ENCODE measurements around the gene SPSB3. TPM values are rescaled to one million over a fixed set of nuclear protein-coding genes. Genes with fewer than 3 reads are reported as not detected.
"Not testable (repeated sequence)": the region's sequence is repeated elsewhere in the genome, so short reads cannot be mapped to it uniquely, and the experiment has no call there.

The SPSB3 gene
- total RNA-seq, 1 donor from 2014 or later, result 63.6 TPM

GRCh38 chr16:1817276-1817589, 34.9 kb upstream of the SPSB3 start:
- DNase-seq (ENCODE audit: extremely low read depth, low read depth, low spot score), result no peak

- no peak for DNase-seq (ENCODE audit: extremely low read depth, low read depth, low spot score)
These were observed 34.3 kb upstream of the SPSB3 start for GRCh38 chr16:1816396-1817275.

GRCh38 chr16:1815461-1815860, 33.1 kb upstream of the SPSB3 start:
- DNase-seq (ENCODE audit: extremely low read depth, low read depth, low spot score), result no peak

GRCh38 chr16:1812732-1813163, 30.4 kb upstream of the SPSB3 start:
- no peak for DNase-seq (ENCODE audit: extremely low read depth, low read depth, low spot score)

- no peak for DNase-seq (ENCODE audit: extremely low read depth, low read depth, low spot score)
These were observed 28.2 kb upstream of the SPSB3 start for GRCh38 chr16:1810536-1810935.

GRCh38 chr16:1810106-1810505, 27.7 kb upstream of the SPSB3 start:
- DNase-seq (ENCODE audit: extremely low read depth, low read depth, low spot score), result no peak

- no peak for DNase-seq (ENCODE audit: extremely low read depth, low read depth, low spot score)
These were observed 27.0 kb upstream of the SPSB3 start for GRCh38 chr16:1809281-1809801.

GRCh38 chr16:1808691-1809090, 26.3 kb upstream of the SPSB3 start:
- no peak for DNase-seq (ENCODE audit: extremely low read depth, low read depth, low spot score)

GRCh38 chr16:1807626-1808025, 25.3 kb upstream of the SPSB3 start:
- no peak for DNase-seq (ENCODE audit: extremely low read depth, low read depth, low spot score)

- no peak for DNase-seq (ENCODE audit: extremely low read depth, low read depth, low spot score)
These were observed 18.3 kb upstream of the SPSB3 start for GRCh38 chr16:1800701-1801100.

GRCh38 chr16:1799263-1799662, 16.9 kb upstream of the SPSB3 start:
- DNase-seq (ENCODE audit: extremely low read depth, low read depth, low spot score), result not testable (repeated sequence)

- no peak for DNase-seq (ENCODE audit: extremely low read depth, low read depth, low spot score)
These were observed 12.7 kb upstream of the SPSB3 start for GRCh38 chr16:1794908-1795666.

GRCh38 chr16:1794221-1794871, 12.0 kb upstream of the SPSB3 start:
- DNase-seq (ENCODE audit: extremely low read depth, low read depth, low spot score), result no peak

GRCh38 chr16:1793578-1794220, 11.3 kb upstream of the SPSB3 start, which contains the start of gene IGFALS:
IGFALS (minus strand) TSS chr16:1793705; CDS start chr16:1793652, 53 bp downstream.
- DNase-seq (ENCODE audit: extremely low read depth, low read depth, low spot score), result no peak

GRCh38 chr16:1792836-1793577, 10.6 kb upstream of the SPSB3 start:
- DNase-seq (ENCODE audit: extremely low read depth, low read depth, low spot score), result no peak

- no peak for DNase-seq (ENCODE audit: extremely low read depth, low read depth, low spot score)
These were observed 9.8 kb upstream of the SPSB3 start for GRCh38 chr16:1791943-1792812.

GRCh38 chr16:1791256-1791942, 9.0 kb upstream of the SPSB3 start:
- DNase-seq (ENCODE audit: extremely low read depth, low read depth, low spot score), result no peak

GRCh38 chr16:1790611-1791255, 8.4 kb upstream of the SPSB3 start:
- no peak for DNase-seq (ENCODE audit: extremely low read depth, low read depth, low spot score)
